ENCODE results near the gene PKD2L1.
"Not testable (repeated sequence)": the region's sequence is repeated elsewhere in the genome, so short reads cannot be mapped to it uniquely, and the experiment has no call there.

Gene PKD2L1

DNA sequence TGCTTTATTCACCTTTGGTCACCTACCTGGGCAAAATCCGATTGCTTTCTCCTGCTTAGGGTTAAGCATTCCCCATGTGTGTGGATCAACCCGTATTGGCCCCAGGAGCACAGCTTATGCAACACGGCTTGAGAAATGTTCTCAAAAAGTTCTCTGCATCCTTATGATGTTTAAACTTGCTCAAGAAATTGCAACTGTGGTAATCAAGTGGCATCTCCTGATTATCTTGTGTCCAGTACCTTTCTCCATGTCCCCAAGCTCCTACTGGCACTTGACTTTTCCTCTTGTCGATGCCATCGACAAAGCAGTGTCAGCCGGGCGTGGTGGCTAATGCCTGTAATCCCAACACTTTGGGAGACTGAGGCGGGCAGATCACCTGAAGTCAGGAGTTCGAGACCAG lies 4.7 kb upstream of the PKD2L1 start:
- DNase-seq (ENCODE audit: low read depth in 2 of 2, low spot score in 1 of 2), result no peak

DNA sequence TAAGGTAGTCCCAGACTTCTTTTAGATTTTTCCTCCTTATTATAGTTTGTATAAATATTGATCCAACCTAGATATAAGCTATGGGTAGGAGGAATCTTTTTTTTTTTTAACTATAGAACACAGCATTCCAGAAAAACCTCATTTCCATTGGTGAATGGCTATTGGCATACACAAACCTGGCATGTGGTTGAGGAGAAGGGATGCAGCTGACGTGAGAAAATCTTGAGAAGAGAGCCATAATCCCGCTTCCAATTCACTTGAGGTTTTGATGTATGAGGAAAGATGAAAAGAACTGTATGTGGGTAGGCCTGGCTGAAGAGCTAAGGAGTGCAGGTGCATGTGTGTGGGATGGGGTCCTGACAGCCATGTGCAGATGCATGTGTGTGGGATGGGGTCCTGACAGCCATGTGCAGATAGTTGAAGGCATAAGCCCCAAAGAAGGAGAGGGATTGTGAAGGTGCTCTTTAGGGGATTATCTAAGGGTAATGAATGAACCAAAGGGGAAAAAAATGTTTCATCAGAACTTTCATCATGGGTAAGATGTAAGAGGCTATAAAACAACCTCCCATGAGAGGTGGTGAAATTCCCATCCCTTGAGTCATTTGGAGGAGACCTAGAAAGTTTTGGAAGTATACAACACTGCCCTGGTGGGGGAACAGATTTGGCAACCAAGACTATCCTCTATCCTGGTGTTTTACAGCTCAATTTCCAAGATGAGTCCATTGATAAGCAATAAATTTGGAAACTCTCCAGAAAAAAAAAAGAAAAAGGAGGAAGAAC lies 3.8 kb upstream of the PKD2L1 start:
- no peak for DNase-seq (ENCODE audit: low read depth in 2 of 2, low spot score in 1 of 2)

GRCh38 chr10:100333106-100333505 lies 3.1 kb upstream of the PKD2L1 start:
- DNase-seq (ENCODE audit: low read depth in 2 of 2, low spot score in 1 of 2), result no peak

DNA sequence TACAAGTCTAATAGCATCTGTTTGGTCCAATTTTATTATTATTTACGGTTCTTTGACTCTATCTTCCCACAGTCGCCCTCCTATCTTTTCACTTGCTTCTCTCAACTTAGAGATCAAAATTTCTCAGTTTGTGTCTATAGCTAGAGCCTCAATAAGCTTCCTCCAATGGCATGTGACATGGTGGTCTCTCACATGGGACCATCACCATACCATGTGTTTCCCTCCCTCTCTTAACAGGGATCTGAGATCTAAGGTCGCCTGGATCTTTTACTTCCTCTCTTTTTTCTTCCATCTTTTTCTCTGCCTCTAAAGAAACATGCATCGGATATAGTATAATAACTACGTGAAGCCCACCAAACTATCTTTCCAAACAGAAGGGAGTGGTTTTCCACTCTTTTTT lies 1.8 kb downstream of the PKD2L1 start:
- no peak for DNase-seq (ENCODE audit: low read depth in 2 of 2, low spot score in 1 of 2)

GRCh38 chr10:100327718-100328009 lies 2.4 kb downstream of the PKD2L1 start:
- DNase-seq (ENCODE audit: low read depth in 2 of 2, low spot score in 1 of 2), result no peak

DNA sequence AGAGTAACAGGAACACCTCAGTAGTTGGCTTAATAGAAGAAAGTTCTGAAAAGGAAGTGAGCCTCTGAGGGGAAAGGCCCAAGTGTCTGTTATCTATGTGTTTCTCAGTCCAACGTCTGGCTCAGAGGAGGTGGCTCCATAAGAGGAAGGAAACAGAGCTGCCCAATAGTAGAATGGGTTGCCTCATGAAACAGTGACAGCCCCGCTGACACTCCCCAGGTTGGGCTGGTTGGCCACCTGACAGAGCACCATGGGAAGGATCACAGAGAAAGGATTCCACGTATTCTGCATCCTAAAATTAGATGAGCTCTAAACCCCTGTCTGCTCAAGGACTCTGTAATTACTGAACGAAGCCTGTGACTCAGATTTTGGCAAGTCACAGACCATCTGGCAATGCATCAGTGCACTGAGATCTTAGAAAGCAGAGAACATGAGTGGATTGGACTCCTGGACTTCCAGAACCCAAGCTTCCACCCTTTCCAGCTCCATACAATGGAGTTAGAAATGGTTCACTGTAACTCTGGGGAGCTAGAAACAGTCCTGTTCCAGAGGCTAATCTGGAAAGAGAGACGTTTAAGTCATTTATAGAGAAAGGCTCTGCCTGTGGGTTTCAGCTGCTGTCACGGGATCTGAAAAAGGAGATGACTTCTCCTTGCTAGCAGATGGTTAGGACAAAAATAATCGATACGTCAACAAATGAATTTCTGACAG lies 2.9 kb downstream of the PKD2L1 start:
- DNase-seq (ENCODE audit: low read depth in 2 of 2, low spot score in 1 of 2), result no peak

DNA sequence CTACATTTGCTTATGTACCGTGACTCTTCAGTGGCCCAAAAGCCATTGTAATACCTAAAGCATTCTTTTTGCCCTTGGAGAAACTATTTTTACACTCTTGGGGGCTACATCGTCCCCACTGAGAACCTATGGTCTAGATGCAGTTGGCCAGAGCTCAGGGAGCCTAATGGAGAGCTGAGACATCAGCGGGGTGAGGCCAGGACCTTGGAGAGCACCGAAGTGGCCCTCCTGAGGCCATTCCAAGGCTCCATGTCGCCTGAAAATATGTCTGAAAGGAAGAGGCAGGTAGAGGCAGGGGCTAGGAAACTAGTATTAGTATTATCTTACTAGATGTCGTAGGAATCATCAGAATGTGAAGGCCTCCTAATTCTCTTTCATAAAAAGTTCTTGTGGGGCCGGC lies 4.9 kb downstream of the PKD2L1 start:
- DNase-seq (ENCODE audit: low read depth in 2 of 2, low spot score in 1 of 2), result no peak

DNA sequence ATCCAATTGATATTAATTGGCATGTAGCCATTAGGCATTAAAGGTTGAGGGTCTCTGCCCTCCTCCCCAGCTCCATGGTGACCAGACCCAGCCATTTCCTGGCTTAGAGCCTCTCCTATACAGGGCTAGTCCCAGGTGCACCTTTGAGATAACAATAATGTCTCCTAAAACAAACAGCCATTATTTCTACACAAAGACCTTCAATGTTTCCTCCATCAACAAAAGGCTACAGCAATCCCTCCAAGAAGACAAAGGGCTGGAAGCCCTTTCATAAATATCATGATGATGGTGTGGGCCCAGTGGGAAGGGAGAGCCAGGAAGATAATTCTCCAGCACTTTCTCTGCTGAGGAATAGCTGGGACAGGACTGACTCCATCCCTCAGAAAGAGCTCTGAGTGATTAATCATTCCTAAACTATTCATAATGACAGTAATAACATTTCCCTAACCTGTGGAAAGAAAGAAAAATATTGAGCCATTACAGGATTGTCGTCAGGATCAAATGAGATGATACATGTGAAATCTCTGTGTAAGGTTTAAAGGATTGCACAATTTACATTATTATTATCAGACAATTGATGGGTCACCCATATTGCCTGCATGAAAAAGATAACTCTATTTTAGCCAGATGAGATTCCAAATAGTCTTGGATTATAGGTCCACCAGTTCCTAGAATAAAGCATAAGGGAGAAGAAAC lies 10.2 kb downstream of the PKD2L1 start:
- DNase-seq (ENCODE audit: low read depth in 2 of 2, low spot score in 1 of 2), result no peak

DNA sequence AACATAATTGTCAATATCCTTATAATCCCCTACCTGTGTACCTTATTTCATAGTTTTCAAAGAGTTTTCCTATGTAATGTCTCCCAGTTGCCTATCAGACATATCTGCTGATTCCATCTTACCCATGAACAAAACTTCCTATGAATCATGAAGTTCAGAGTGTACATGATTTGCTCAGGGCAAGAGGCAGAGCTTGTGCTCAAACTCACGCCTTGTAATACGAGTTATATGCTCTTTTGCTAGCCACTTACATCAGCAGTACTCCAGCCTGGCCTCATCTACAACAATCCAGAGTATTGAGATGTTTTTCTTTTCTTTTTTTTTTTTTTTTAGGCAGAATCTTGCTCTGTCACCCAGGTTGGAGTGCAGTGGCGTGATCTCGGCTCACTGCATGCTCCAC lies 11.8 kb downstream of the PKD2L1 start:
- no peak for DNase-seq (ENCODE audit: low read depth in 2 of 2, low spot score in 1 of 2)

DNA sequence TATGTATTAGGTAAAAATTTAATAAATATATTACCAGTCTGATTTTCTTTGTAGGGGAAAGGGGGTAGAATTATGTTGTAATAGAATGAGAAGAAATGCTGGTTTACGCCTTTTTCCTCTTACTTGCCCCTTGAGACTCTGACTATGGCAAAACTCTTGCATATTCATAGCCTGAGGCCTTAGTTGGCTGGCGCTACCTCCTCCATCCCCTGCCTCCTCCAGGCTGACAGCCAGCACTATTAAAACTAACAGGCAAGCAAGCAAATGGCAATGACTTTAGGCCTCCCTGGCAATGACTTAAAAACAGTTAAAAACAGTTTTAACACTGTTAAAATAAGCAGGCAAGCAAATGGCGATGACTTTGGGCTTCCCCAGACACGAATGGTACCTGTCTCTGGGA lies 14.4 kb downstream of the PKD2L1 start:
- DNase-seq (ENCODE audit: low read depth in 2 of 2, low spot score in 1 of 2), result no peak

GRCh38 chr10:100311298-100311697 lies 18.7 kb downstream of the PKD2L1 start:
- DNase-seq (ENCODE audit: low read depth in 2 of 2, low spot score in 1 of 2), result no peak

DNA sequence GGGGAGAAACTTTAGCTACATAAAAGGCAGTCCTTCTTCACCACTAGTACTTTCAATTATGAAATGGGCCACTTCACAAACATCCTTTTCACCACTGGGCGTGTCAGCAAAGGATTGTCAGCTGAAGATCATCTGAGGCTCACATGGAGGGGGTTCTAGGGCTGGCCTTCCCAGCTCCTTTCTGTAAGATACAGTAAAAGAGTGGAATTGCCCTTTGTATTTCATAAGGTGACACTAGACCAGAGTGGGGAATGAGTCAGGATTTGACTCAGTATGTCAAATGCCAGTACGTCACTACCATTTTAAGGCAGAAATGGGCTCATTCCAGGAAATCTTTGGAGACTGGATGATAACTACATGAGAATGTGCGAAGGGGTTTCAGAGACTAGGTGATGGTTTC lies 22.3 kb downstream of the PKD2L1 start:
- no peak for DNase-seq (ENCODE audit: low read depth in 2 of 2, low spot score in 1 of 2)

DNA sequence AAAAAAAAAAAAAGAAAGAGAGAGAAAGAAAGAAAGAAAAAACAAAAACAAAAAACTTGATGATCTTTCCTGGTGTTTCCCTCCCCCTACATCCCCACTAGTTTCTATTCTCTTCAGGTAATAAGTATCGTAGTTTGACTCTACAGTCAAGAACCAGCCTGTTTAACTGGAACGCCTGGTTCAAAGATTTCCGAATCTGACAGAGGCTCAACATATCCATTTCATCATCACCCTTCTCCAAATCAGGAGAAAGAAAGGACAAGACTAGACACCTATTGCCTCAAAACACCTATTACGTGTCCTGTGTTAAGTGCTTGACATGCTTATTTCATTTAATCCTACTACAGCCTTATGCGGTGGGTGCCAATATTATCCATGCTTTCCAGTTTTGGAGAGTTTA lies 23.2 kb downstream of the PKD2L1 start:
- DNase-seq (ENCODE audit: low read depth in 2 of 2, low spot score in 1 of 2), result no peak

DNA sequence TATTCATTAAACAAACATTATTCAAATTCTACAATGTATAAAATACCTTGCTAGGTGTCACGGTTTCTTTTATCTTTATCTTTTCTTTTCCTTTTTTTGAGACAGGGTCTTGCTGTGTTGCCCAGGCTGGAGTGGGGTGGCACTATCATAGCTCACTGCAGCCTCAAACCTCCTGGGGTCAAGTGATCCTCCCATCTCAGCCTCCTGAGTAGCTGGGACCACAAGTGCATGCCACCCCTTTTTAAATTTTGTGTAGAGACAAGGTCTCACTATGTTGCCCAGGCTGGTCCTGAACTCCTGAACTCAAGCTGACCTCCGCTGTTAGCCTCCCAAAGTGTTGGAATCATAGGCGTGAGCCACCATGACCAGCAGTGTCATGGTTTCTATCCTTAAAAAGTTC lies 25.6 kb downstream of the PKD2L1 start:
- no peak for DNase-seq (ENCODE audit: low read depth in 2 of 2, low spot score in 1 of 2)

GRCh38 chr10:100303724-100304319 lies 26.2 kb downstream of the PKD2L1 start:
- no peak for DNase-seq (ENCODE audit: low read depth in 2 of 2, low spot score in 1 of 2)

DNA sequence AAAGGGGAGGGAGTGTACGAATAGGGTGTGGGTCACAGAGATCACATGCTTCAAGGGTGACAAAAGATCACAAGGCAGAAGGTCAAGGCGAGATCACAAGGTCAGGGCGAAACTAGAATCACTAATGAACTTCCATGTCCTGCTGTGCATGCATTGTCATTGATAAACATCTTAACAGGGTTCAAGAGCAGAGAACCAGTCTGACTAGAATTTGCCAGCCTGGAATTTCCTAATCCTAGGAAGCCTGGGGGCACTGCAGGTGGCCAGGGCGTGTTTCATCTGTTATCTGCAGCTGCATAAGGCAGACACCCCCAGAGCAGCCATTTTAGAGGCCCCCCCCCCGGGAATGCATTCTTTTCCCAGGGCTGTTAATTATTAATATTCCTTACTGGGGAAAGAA lies 28.9 kb downstream of the PKD2L1 start:
- not testable (repeated sequence) for DNase-seq (ENCODE audit: low read depth in 2 of 2, low spot score in 1 of 2)

DNA sequence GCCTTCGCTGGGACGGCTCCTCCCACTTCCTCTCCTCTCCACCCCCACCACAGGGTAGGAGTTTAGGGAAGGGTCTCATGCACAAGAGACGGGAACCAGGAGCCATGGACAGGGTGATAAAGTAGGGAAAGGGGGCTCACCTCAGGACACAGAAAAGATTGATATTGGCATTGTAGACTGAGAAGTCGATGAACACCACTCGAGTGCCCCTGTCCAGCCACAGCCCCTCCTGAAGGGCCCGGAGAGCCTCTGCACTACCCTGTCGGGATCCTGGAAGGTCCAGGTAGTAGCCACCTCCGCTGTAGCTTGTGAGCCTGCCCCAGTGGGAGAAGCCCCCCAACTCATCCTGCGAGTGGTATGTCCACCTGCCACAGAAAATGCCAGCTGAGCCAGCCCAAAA lies 32.8 kb downstream of the PKD2L1 start:
- DNase-seq (ENCODE audit: low read depth in 2 of 2, low spot score in 1 of 2), result no peak

GRCh38 chr10:100293066-100293465 lies 37.0 kb downstream of the PKD2L1 start:
- DNase-seq (ENCODE audit: low read depth in 2 of 2, low spot score in 1 of 2), result no peak

GRCh38 chr10:100292300-100292699 lies 37.7 kb downstream of the PKD2L1 start:
- DNase-seq (ENCODE audit: low read depth in 2 of 2, low spot score in 1 of 2), result not testable (repeated sequence)

DNA sequence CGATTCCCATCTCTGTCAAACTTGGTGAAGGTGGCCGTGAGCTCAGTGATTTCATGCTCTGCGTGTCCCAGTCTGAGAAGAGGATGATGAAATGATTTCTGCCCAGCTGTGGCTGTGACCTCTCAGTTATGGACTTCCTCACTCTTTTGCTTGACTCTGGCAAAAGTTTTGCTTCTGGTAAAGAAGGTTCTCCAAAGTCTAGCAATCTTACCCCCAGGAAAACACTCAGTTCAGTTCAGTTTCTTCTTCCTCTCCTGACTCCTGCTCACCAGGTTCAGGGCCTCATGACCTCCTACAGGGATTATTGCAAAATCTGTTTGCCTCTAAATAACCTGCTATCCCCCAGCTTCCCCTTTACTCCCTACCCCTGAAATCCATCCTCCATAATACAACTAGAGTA lies 38.7 kb downstream of the PKD2L1 start:
- no peak for DNase-seq (ENCODE audit: low read depth in 2 of 2, low spot score in 1 of 2)

DNA sequence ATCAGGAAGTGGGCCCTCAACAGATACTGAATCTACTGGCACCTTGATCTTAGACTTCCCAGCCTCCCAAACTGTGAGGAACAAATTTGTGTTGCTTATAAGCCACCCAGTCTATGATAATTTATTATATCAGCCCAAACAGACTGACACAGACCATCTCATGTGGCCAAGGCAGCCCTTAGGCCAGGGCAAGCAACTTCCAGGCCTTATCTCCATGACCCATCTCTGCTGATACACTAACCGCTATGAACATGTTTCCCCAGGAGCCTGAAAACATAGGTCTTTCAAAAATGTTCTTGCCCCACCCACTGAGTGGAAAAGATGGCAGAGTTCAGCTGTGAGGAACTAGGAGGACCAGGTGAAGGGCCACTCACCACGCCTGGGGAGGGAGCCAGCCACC lies 40.4 kb downstream of the PKD2L1 start:
- DNase-seq (ENCODE audit: low read depth in 2 of 2, low spot score in 1 of 2), result no peak

- DNase-seq (ENCODE audit: low read depth in 2 of 2, low spot score in 1 of 2), result no peak
These were observed 41.8 kb downstream of the PKD2L1 start for GRCh38 chr10:100288196-100288595.
